RKO (cell line): ENCODE data around the gene SNRPD1.
A peak's percentile ranks its signal among the peaks of the same experiment; 100 is the strongest.
"Not testable (repeated sequence)": the region's sequence is repeated elsewhere in the genome, so short reads cannot be mapped to it uniquely, and the experiment has no call there.

Experiments
- DNase-seq: peaks from one replicate; pipeline ENCODE4 v3.0.0-alpha.2; 2016; ENCODE audit warnings: low spot score

The SNRPD1 gene

GRCh38 chr18:21636769-21637168 is 24.7 kb downstream of the SNRPD1 start:
- DNase-seq: peak; percentile 42

GRCh38 chr18:21638822-21639221 is 26.7 kb downstream of the SNRPD1 start:
- no peak for DNase-seq

GRCh38 chr18:21640375-21640774 is 28.3 kb downstream of the SNRPD1 start:
- not testable (repeated sequence) for DNase-seq

GRCh38 chr18:21650311-21650710 is 38.2 kb downstream of the SNRPD1 start:
- no peak for DNase-seq

GRCh38 chr18:21652073-21652472 is 40.0 kb downstream of the SNRPD1 start:
- no peak for DNase-seq

- no peak for DNase-seq
These were observed 41.2 kb downstream of the SNRPD1 start for GRCh38 chr18:21653361-21653760.

- DNase-seq: no peak
These were observed 44.3 kb downstream of the SNRPD1 start for GRCh38 chr18:21656402-21656801.

- DNase-seq: no peak
These were observed 48.0 kb downstream of the SNRPD1 start for GRCh38 chr18:21660078-21660477.

- DNase-seq: no peak
These were observed 50.5 kb downstream of the SNRPD1 start for GRCh38 chr18:21662581-21662980.

- DNase-seq: no peak
These were observed 51.5 kb downstream of the SNRPD1 start for GRCh38 chr18:21663578-21663977.

- no peak for DNase-seq
These were observed 52.0 kb downstream of the SNRPD1 start for GRCh38 chr18:21664069-21664468.

- peak; percentile 19 for DNase-seq
These were observed 57.7 kb downstream of the SNRPD1 start for GRCh38 chr18:21669736-21670285.

- DNase-seq: peak; percentile 23
These were observed 60.6 kb downstream of the SNRPD1 start for GRCh38 chr18:21672521-21673267.

GRCh38 chr18:21675354-21675753 is 63.2 kb downstream of the SNRPD1 start:
- not testable (repeated sequence) for DNase-seq

GRCh38 chr18:21678859-21679258 is 66.7 kb downstream of the SNRPD1 start:
- DNase-seq: no peak

- no peak for DNase-seq
These were observed 68.0 kb downstream of the SNRPD1 start for GRCh38 chr18:21680161-21680560.

GRCh38 chr18:21682371-21683051 is 70.4 kb downstream of the SNRPD1 start:
- no peak for DNase-seq
